IPS DF 4.7 (cell line): Measurements from ENCODE around the gene MYO9B.
A peak's percentile ranks its signal among the peaks of the same experiment; 100 is the strongest.
"Not testable (repeated sequence)": the region's sequence is repeated elsewhere in the genome, so short reads cannot be mapped to it uniquely, and the experiment has no call there.

Source experiments
- DNase-seq: peaks from one replicate; pipeline ENCODE4 v3.0.0-alpha.2; 2013; ENCODE audit warnings: low spot score; ENCODE audit errors: extremely low read depth

MYO9B gene

GRCh38 chr19:17112700-17113099 is 37.1 kb downstream of the MYO9B start:
- DNase-seq, result no peak

DNA sequence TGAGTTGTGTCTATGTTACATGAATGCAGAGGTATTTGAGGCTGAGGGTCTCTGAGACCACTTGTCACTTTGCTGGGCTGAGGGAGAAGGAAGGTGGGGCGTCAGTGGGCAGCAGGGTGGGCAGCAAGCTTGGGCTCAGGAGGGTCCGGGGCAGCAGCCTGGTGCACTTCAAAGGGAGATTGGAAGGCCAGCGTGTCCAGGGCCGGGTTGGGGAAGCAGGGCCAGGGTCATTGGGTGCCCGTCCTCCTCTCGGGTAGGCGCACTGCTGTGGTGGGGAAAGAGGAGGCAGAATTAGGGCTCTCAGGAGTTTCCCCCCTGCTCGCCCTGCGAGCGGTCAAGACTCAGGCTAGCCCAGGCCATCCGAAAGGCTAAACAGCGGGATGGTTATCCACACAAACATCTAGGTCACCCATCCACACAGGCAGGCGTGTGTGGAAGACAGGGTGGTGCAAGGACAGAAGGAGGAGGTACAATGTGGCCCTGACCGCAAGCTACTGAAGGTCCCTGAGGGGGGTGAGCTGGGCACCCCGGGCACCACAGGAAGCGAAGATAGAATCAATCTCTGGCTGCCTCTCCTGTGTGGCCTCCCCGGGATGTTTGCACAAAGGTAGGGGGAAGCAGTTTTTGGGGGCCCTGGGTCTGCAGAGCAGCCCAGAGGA is 37.7 kb downstream of the MYO9B start:
- no peak for DNase-seq

DNA sequence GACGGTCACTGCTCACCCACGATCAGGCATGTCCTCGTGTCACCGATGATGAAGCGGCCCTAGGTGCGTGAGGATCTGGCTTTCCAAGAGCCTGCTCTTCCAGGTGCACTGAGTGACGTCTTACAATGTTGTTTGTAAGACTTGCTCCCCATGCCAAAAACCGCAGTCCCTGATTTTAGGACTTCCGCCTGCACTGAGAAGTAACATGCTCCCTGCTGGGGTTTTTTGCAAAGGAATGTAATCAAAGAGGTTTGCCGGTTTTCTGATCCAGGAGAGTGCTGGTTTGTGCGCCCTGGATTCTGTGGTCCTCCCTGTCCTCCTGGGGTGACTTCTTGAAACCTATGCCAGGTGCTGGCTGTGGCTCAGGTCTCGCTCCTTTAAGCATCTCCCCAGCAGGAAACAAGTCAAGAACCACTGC is 38.8 kb downstream of the MYO9B start:
- DNase-seq, result no peak

GRCh38 chr19:17116996-17117702 is 41.6 kb downstream of the MYO9B start:
- DNase-seq, result no peak

DNA sequence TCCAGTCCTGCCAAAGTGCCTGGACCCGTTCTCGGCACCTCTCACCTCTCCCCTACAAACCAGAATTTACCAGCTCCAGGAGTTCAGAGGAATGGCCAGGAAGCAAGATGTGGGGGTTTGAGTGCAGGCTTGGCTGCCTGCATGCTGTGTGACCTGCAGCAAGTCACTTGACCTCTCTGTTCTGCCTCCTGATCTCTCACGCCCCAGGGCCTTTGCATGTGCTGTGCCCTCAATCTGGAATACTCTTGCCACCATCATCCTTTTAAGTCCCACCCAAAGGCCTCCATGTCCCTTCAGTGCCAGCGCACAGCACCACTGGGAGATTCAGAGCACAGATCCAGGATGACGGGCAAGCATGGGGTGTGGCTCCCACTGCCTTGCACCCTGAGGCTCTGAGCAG is 43.4 kb downstream of the MYO9B start:
- no peak for DNase-seq

GRCh38 chr19:17121736-17122293 is 46.2 kb downstream of the MYO9B start:
- no peak for DNase-seq

DNA sequence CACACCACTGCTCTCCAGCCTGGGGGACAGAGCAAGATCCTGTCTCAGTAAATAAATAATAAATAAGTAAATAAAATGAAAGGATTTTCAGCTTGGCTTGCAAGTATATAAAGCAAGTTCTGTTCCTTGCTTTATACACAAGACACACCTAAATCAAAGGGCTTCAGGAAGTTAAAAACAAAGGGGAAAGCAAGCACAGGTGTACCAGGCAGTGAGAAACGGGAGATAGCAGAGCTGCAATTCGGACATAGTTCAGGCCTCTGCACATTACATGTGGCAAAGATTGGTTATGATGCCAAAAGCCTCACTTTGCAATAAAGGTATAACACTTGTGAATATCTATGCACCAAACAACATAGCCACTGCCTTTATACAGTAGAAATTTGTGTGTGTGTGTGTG is 47.5 kb downstream of the MYO9B start:
- no peak for DNase-seq

DNA sequence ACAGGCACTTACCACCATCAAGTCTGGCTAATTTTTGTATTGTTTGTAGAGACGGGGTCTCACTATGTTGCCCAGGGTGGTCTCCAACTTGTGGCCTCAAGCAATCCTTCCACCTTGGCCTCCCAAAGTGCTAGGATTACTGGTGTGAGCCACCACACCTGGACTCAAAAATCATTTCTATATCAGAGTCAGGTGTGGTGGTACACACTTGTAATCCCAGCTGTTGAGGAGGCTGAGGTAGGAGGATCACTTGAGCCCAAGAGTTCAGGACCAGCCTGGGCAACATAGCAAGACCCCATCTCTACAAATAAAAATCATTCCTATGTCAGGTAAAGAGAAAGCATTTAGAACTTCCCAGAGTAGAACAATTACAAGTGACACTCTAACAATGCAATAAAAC is 48.4 kb downstream of the MYO9B start:
- no peak for DNase-seq

GRCh38 chr19:17125062-17125727 is 49.6 kb downstream of the MYO9B start:
- no peak for DNase-seq

- no peak for DNase-seq
Measured at GRCh38 chr19:17125728-17126677, 50.4 kb downstream of the MYO9B start.

- DNase-seq, result no peak
Measured at GRCh38 chr19:17127671-17128070, 52.1 kb downstream of the MYO9B start.

DNA sequence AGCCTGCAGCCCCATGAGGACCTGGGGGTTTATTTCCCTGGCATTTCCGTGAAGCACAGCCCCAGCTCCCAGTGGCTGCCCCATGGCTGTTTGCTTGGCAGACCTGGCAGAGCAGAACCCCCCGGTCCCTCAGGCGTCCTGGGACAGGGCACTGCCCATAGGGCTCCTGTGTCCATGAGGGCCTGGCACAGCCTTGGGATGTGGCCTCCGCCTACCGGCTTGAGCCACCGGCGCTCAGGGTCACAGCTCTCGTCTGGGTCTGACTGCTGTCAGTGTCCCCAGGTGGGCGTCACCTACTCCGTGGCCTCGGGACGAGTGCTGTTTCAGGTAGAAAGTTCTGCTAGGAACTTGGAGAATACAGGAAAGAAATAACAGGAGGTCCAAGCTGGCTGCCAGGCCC is 52.8 kb downstream of the MYO9B start:
- DNase-seq, result no peak

DNA sequence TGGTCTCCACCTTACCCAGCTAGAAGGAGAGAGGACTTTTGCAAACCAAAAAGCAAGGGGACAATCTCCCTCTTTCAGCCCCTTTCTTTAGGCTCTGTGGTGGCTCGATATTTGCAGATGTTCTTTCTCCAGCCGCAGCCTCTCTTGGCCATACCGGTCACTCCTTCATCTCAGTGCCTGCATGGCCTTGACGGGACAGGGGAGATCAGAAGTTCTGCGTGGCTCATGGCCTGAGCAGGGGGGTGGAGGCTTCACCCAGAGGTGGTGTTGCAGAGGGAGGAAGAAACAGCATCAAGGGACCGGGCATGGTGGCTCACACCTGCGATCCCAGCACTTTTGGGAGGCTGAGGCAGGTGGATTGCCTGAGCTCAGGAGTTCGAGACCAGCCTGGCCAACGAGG is 53.2 kb downstream of the MYO9B start:
- DNase-seq, result no peak

DNA sequence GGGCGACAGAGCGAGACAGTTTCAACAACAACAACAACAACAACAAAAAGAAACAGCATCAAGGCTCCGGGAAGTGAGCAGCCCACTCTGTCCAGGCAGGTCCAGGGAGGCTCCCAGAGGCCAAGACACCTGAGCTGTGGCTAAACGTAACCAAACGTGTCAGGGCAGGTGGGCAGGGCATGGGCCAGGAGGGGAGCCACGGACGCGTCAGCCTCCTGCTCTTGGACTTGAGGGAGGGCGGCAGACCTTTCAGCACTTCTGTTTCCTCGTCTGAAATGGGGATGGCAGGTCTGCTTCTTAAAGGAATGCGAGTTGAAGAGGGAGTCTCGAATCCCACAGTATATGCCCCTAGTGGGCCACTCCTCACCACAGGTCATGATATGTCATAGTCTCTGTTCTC is 53.8 kb downstream of the MYO9B start:
- DNase-seq, result no peak

DNA sequence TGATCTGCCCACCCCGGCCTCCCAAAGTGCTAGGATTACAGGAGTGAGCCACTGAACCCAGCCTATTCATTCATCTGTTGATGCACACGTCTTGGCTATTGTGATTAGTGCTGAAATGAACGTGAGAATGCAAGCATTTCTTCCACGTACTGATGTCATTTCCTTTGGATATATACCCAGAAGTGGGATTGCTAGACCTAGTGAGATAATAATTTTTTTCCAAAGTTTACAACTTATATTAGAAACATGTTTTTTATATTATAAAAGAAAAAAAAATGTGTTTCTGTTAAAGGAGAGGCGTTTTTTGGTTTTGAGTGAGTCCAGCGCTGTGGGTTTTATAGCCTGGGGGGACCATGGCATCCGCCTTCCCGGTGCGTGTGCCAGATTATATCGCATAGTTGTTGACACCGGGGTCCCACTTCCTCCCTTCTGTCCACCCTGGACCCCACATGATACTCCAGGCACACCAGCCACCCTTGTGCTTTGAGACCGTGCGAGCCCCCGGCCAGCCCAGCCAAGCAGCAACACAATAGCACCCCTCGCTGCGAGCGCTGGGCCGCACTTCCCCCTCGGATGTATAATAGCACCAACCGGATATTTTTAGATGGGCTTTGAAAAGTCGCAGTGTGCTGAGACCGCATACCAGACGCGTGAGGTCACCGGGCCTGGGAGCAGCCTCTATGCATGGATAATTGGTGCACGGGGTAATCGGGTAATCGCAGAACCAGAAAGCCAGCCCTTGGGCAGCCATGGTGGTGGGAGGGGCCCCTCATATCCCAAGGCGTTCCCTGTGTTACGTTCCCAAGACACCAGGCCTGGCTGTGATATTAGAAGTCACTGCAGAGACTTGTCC is 59.6 kb downstream of the MYO9B start:
- DNase-seq, result peak; percentile 94

DNA sequence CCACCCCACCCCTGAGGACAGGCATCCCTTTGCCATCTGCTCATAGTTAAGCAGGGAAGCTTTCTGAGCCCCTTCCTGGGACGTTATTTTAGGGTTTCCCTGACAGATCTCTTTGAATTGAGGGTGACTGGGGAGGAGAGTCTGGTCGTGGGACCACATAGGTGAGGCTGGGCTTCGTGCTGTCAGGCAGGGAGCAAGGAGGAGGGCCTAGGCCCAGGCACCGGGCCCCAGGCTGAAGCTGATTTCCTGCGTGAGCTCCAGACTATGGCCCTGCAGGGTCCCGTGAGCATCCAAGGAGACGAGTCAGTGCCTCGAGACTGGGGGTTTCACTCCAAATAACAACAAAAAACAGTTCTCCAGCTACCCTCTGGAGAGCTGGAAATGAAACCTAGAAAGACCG is 60.4 kb downstream of the MYO9B start:
- no peak for DNase-seq

GRCh38 chr19:17136617-17137016 is 61.0 kb downstream of the MYO9B start:
- no peak for DNase-seq

- DNase-seq, result no peak
Measured at GRCh38 chr19:17137417-17137816, 61.8 kb downstream of the MYO9B start.

GRCh38 chr19:17138052-17138846 is 62.7 kb downstream of the MYO9B start:
- not testable (repeated sequence) for DNase-seq
